Stimulated activated effector memory CD8-positive, alpha-beta T cell treated with anti-CD3 and anti-CD28 coated beads, Interleukin-12 subunit alpha, Interleukin-12 subunit beta, amount 100 ng/mL, for 72 hours (primary cell): Measurements from ENCODE around the gene PPIL1.

Experiments
- ATAC-seq: fragments of 150-1000 bp; cut with Tn5 transposase; 2 replicates; pipeline ENCODE4 v1.10.0; 2021
- DNase-seq, 2 donors: peaks; one replicate each; pipeline ENCODE4 v3.0.0; 2021 to 2022; ENCODE audit warnings: low spot score in 2 of 2
- H3K27ac Mint-ChIP-seq: one replicate; pipeline ENCODE4 v1.8.0; 2022; ENCODE audit warnings: mild to moderate bottlenecking, mixed read lengths
- H3K36me3 Mint-ChIP-seq: one replicate; pipeline ENCODE4 v1.8.0; 2022; ENCODE audit warnings: mild to moderate bottlenecking, mixed read lengths
- H3K4me1 Mint-ChIP-seq: one replicate; pipeline ENCODE4 v1.8.0; 2022; ENCODE audit warnings: mixed read lengths
- H3K4me3 Mint-ChIP-seq: one replicate; pipeline ENCODE4 v1.8.0; 2022; ENCODE audit warnings: mild to moderate bottlenecking, mixed read lengths
- H3K9me3 Mint-ChIP-seq: one replicate; pipeline ENCODE4 v1.8.0; 2022; ENCODE audit warnings: mixed read lengths

The PPIL1 gene

DNA sequence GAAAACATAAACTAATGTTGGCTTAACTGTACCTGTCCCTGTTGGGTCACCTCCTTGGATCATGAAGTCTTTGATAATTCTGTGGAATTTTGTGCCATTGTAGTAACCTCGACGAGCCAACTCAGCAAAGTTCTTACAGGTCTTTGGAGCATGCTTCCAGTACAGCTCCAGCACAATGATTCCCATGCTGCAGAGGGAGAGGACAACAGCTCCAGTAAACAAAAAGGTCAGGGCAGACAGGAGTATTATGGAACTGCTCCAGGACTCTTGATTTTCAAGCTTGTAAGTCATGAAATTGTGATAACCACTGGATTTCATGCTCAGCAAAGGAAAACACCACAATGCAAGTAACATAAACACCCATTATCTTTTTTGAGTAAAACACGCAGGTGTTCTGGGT is 2.9 kb downstream of the PPIL1 start:
- DNase-seq (no peak), ATAC-seq (no peak)
- Mint-ChIP-seq H3K27ac (no peak overlapping the region), H3K36me3 (peaks cover 72% of the 10 kb centered on the region), H3K4me3 (no peak overlapping the region), H3K9me3 (no peaks in the 10 kb centered on the region), H3K4me1 (peaks cover 59% of the 10 kb centered on the region)

DNA sequence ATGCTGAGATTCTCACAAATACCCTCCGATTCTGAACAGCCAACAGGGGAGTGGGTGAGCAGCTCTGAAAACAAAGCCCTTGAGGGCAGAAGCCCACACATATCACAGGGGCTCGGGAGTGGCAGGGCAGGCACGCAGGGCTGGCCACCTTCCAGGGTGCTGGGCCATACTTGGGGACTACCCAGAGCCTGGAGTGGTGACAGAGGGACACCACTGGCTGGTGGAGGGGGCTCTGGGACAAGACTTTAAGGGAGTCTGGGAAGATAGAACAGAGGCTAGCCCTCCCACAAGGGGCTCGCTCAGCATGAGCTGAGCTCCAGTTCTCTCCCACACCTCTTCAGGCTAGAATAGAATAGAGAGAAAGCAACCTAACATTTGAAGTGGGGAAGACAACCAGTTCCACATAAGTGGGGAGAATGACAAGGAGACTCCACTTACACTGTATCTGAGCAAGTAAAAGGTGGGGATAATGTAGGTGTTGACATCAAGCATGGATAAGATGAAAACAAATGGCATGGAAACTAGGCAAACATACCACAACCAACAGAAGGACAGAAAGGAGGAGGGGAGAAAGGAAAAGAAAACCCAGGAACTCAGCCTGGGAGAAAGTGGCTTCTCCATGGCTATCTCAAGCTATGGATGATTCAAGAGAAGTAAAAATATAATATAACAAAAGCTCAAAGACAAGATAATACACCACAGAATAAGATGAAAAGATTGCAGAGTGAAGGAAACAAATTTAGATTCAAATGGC is 7.0 kb downstream of the PPIL1 start:
- DNase-seq = no peak
- no peak for ATAC-seq
- no peak overlapping the region for H3K4me3 Mint-ChIP-seq
- no peaks in the 10 kb centered on the region for H3K9me3 Mint-ChIP-seq
- peak overlapping the region; percentile 1 for H3K27ac Mint-ChIP-seq
- peaks cover 88% of the 10 kb centered on the region for H3K36me3 Mint-ChIP-seq
- peaks cover 75% of the 10 kb centered on the region for H3K4me1 Mint-ChIP-seq

DNA sequence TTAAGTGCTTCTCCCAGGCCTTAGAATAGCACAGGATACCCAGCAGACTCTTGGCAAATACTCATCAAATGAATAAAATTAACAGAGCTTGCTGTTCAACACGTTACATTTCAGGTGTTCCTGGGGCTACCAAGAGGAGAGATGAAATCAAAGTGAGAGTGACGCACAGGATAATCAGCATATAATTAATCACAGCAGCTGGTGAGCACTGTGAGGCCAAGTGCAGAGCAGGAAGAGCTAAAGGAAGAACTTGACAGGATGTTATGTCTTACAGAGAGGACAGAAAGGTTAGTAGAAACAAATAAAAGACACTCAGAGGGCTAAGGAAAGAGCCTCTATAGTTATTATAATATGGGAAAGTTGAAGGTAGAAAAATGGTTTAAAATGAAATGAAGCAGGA is 8.8 kb downstream of the PPIL1 start:
- peaks cover 92% of the 10 kb centered on the region for H3K36me3 Mint-ChIP-seq
- no peak for DNase-seq
- no peaks in the 10 kb centered on the region for H3K9me3 Mint-ChIP-seq
- H3K4me3 Mint-ChIP-seq = no peak overlapping the region
- peak overlapping the region; percentile 49 for H3K27ac Mint-ChIP-seq
- ATAC-seq = no peak
- H3K4me1 Mint-ChIP-seq = peaks cover 70% of the 10 kb centered on the region

DNA sequence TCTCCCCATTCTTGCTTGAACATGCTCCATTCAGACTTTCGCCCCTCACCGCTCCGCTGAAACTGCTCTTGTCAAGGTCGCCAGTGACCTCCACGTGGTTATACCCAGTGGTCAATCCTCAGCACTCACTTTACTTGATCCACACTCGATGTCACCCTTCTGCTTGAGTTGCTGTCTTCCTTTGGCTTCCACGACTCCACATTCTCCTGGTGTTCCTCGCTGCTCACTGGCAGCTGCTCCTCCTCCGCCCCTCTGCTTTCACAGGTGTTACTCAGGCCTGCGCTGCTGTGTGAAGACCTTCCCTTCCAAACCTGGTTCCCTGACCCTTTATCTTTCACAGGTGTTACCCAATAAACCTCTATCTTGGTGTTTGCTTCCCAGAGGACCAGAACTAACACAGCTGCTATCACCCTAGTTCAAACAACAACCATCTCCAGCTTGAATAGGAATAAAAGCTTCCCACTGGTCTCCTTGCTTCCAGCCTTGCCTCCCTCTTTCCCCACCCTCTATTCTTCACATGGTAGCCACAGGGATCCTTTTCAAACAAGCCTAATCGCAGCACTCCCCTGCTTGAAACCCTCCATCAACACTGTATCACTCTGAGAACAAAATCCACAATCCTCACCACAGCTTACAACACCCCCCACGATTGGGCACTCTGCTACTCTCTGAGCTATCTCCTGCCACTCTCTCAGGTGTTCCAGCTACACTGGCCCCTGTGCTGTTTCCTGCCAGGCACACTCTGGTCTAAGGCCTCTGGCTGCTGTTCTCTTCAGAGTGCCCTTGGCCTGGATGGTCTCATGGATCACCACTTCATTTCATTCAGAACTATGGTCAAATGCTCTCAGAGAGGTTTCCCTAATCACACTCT is 10.7 kb downstream of the PPIL1 start:
- peak overlapping the region; percentile 27 for H3K27ac Mint-ChIP-seq
- DNase-seq = no peak
- ATAC-seq = no peak
- H3K9me3 Mint-ChIP-seq = no peaks in the 10 kb centered on the region
- no peak overlapping the region for H3K4me3 Mint-ChIP-seq
- H3K36me3 Mint-ChIP-seq = peaks cover 89% of the 10 kb centered on the region
- H3K4me1 Mint-ChIP-seq = peaks cover 62% of the 10 kb centered on the region

DNA sequence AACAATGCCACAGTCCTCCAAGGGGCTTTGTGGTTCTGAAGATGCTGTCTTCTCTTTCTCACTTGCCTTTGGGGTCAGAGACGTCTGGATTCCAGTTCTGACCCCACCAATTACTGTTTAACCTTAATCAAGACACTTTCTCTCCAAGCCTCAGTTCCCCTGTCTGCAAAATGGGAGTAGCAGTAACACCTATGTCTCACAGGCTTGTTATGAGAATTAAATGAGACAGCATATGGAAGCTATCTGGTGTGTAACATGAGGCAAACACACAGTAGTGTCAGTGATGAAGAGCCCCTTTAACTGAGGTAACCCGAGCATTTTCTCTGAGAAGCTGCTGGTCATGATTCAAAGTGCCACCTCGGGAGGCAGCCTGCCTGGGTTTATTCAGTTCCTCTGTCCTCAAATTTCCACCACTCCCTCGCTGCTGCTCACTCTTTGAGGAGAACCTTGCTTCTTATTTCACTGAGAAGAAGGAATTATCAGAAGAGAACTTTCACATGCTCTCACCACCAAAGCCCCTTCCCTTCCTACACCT is 11.7 kb downstream of the PPIL1 start:
- Mint-ChIP-seq H3K9me3 (no peaks in the 10 kb centered on the region), H3K4me3 (no peak overlapping the region), H3K4me1 (peaks cover 60% of the 10 kb centered on the region), H3K36me3 (peaks cover 88% of the 10 kb centered on the region), H3K27ac (peak overlapping the region; percentile 27)
- ATAC-seq = no peak
- DNase-seq = no peak

DNA sequence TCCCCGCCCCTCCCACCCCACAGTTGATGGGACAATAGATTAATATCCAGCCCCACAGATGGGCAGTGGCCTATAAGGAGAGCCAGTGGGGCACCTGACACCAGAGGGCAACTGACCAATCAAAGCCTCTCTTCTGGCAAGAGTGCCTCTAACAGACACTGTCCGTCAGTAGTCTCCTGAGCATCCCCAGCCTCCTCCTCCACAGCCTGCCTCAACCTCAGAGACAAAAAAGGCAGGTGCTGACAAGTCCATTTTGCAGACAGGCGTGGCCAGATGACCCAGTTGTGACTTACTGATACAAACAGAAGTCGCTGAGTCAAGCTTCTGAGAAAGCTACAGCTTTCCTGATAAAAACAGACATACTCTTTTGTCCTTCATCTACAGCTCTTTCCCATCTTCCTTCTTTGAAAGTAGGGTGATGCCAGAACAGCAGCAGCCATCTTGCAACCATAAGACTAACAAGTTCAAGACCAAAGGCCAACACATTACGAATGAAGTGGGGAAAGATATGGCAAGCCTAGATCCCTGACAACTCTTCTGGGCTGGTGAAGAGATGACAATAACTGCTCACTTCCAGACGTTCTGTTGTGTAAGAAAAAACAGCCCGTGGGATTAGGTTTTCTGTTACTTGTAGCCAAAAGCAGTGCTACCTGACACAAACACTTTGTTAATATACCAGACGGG is 12.3 kb downstream of the PPIL1 start:
- Mint-ChIP-seq H3K9me3 (no peaks in the 10 kb centered on the region), H3K4me1 (peaks cover 54% of the 10 kb centered on the region), H3K36me3 (peaks cover 87% of the 10 kb centered on the region), H3K27ac (peak overlapping the region; percentile 27), H3K4me3 (no peak overlapping the region)
- DNase-seq (no peak), ATAC-seq (peak; percentile 67)

DNA sequence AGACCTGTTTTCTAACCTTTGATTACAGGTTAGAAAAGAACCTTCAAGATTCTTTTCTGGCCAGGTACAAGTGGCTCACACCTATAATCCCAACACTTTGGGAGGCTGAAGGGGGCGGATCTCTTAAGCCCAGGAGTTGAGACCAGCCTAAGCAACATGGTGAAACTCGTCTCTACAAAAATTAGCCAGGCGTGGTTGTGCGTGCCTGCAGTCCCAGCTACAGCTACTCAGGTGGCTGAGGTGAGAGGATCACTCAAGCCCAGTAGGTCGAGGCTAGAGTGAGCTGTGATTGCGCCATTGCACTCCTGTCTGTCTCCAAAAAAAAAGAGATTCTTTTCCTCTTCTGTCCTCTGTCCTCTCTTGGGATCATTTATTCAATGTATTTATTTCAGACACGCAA is 14.5 kb downstream of the PPIL1 start:
- ATAC-seq (no peak), DNase-seq (no peak)
- H3K4me3 Mint-ChIP-seq = no peak overlapping the region
- H3K4me1 Mint-ChIP-seq = peaks cover 33% of the 10 kb centered on the region
- no peaks in the 10 kb centered on the region for H3K9me3 Mint-ChIP-seq
- H3K36me3 Mint-ChIP-seq = peaks cover 86% of the 10 kb centered on the region
- H3K27ac Mint-ChIP-seq = no peak overlapping the region

DNA sequence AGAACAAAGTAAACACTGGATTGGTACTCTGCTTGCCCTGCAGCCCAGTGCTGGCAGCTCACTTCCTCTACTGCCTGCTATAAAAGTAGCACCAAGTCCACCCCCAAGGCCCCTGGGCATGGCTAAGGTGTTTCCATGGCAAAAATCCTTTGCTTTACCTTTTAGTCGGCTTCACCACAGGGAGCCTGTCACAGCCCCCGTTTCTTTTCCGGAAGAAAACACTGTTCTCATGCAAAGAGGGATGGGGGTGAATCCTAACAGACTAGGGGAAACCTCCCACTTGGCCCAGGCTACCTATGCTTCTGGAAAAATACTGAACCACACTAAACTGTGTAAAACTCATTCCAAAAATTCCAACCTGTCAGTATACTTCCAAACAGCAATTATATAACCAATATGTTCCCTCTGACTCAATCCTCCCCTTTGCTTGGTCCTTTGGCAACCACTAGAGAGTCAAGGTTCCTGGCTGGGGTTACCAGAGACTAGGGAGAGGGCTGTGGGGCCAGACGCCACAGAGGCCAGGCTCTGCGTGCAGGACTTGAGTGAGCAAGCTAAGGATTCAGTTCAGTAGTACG is 16.1 kb downstream of the PPIL1 start:
- H3K4me3 Mint-ChIP-seq = no peak overlapping the region
- no peaks in the 10 kb centered on the region for H3K9me3 Mint-ChIP-seq
- H3K27ac Mint-ChIP-seq = peak overlapping the region; percentile 81
- H3K4me1 Mint-ChIP-seq = peaks cover 18% of the 10 kb centered on the region
- DNase-seq (no peak), ATAC-seq (no peak)
- peaks cover 82% of the 10 kb centered on the region for H3K36me3 Mint-ChIP-seq

DNA sequence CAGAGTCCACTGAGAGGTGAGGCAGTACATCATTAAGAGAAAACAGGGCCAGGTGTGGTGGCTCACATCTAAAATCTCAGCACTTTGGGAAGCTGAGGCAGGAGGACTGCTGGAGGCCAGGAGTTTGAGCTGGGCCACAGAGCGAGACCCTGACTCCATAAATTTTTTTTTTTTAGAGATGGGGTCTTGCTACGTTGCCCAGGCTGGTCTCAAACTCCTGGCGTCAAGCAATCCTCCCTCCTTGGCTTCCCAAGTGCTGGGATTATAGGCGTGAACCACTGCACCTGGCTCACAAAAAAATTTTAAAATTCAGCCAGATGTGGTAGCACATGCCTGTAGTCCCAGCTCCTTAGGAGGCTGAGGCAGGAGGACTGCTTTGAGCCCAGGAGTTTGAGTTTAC is 17.3 kb downstream of the PPIL1 start:
- H3K27ac Mint-ChIP-seq = no peak overlapping the region

DNA sequence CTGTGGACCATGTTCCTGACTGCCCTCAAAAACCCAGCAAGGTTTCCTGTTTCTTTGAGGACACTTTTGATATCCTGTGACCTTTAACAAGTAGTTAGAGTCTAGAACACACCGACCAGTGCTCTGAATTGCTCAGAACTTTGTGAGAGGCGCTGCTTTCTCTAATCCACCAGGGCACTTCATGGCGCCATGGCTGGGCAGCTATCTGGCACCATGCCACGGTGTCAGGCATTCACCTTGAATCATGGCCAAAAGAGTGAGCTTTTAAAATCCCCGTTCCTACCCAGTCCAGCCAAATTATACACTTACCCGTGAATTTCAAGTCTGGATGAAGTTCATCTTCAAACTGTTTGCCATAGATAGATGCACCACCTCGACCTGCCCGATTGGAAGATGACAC is 18.3 kb downstream of the PPIL1 start:
- ATAC-seq = no peak
- Mint-ChIP-seq H3K4me1 (peaks cover 5% of the 10 kb centered on the region), H3K27ac (no peak overlapping the region), H3K36me3 (peaks cover 75% of the 10 kb centered on the region), H3K9me3 (no peaks in the 10 kb centered on the region), H3K4me3 (no peak overlapping the region)
- no peak for DNase-seq

More for the DNA sequence above, 17.3 kb downstream of the PPIL1 start:
- H3K9me3 Mint-ChIP-seq = no peaks in the 10 kb centered on the region
- no peak for DNase-seq
- H3K4me3 Mint-ChIP-seq = no peak overlapping the region
- peaks cover 7% of the 10 kb centered on the region for H3K4me1 Mint-ChIP-seq
- no peak for ATAC-seq
- H3K36me3 Mint-ChIP-seq = peaks cover 83% of the 10 kb centered on the region

DNA sequence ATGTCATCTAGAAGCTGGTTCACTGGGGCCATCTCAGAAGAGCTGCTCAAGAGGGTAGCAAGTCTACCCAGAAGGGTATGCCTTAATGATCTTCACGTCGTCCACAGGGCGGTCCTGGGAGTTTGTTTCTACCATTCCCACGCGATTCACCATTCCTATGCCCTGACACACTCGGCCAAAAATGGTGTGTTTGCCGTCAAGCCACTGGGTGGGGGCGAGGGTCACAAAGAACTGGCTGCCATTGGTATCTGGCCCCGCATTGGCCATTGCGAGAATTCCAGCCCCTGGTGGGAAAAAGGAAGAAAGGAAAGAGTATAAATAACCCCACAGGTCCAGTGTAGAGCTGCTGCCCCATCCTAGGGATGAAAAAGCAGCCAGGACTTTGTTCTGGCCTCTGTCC is 18.9 kb downstream of the PPIL1 start:
- no peaks in the 10 kb centered on the region for H3K9me3 Mint-ChIP-seq
- DNase-seq = no peak
- H3K4me3 Mint-ChIP-seq = no peak overlapping the region

DNA sequence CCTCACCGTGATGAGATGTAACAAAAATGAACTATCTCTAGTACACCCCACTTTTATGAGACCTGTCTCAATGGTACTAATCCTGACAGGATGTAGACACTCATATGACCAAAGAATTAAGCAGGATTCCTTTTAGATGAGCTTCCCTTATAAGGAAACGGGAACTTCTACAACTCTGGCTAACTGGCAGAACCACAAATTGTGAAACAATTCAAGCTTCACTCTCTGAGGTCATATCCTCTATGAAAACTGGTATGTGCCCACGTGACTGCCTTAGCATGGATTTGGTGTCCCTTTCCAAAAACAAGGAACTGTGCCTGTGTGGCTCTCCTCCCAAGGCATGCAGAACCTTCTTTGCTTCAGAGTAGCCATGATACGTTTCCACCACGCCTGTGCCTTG is 21.3 kb downstream of the PPIL1 start:
- peaks cover 48% of the 10 kb centered on the region for H3K36me3 Mint-ChIP-seq

More for the DNA sequence above, 18.9 kb downstream of the PPIL1 start:
- Mint-ChIP-seq H3K4me1 (peaks cover 5% of the 10 kb centered on the region), H3K36me3 (peaks cover 70% of the 10 kb centered on the region), H3K27ac (no peak overlapping the region)
- ATAC-seq = no peak

DNA sequence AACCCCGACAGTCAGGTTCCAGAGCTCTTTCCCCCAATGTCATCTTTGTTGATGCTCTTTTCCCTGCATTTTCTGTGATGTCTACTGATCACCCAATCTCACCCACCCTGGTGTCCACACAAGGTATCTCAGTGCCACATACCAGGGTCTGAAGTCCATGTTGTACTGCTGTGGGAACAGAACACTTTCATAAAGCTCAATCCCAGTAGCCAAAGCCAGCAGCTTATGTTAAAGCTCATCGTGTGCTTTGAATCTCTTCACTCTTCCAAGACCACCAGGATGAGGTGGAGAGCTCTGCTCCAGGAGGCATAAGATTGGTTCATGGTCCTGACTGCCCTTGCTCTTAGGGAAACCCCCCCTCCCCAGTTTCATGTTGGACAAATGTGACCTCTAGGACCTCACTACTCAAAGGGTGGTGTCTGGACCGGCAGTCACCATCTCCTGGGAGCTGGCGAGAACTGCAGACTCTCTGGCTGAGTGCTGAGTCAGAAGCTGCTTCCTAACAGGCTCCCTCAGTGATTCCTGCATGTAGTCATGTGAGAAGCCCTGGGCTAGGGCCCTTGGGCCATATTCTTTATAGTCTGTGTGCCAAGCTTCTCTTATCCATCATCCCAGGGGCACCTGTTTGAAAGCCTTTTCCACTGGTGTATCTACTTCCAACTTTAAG is 22.0 kb downstream of the PPIL1 start:
- H3K4me1 Mint-ChIP-seq = no peaks in the 10 kb centered on the region
- ATAC-seq = no peak
- no peak for DNase-seq
- no peak overlapping the region for H3K4me3 Mint-ChIP-seq
- no peaks in the 10 kb centered on the region for H3K9me3 Mint-ChIP-seq
- H3K27ac Mint-ChIP-seq = no peak overlapping the region
- H3K36me3 Mint-ChIP-seq = peaks cover 43% of the 10 kb centered on the region

More for the DNA sequence above, 21.3 kb downstream of the PPIL1 start:
- H3K9me3 Mint-ChIP-seq = no peaks in the 10 kb centered on the region
- H3K4me1 Mint-ChIP-seq = no peaks in the 10 kb centered on the region
- DNase-seq (no peak), ATAC-seq (no peak)
- H3K4me3 Mint-ChIP-seq = no peak overlapping the region
- H3K27ac Mint-ChIP-seq = no peak overlapping the region

DNA sequence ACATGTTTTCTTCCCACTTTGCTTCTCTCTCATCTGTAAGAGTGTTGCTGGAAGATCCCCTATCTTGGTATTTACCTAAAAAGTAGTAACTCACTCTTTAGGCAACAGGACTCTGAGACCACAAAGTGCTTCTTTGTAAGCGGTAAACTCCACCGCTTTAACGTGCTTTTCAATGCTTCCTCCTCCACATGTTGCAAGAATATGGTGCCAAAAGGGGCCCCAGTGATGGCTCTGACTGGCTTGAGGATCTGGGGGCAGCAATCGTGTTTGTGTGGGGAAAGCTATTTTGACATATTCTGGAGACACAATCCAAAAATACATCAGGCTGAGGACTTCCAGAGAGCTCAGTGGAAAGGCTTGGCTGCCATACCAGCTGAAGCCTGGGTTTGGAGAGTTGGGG is 23.0 kb downstream of the PPIL1 start:
- H3K4me3 Mint-ChIP-seq = no peak overlapping the region
- no peak overlapping the region for H3K27ac Mint-ChIP-seq
- peaks cover 35% of the 10 kb centered on the region for H3K36me3 Mint-ChIP-seq
- H3K9me3 Mint-ChIP-seq = no peaks in the 10 kb centered on the region
- ATAC-seq = no peak
- H3K4me1 Mint-ChIP-seq = no peaks in the 10 kb centered on the region
- DNase-seq = no peak
